H1 (cell line): ENCODE data around the gene MTR. TPM values are rescaled to one million over a fixed set of nuclear protein-coding genes. Genes with fewer than 3 reads are reported as not detected.

Experiments used
- ASH2L ChIP-seq: fragments of 200-600, 300-600 bp; sonication (generic); IDR thresholded peaks from one replicate; pipeline ENCODE4 v1.7.1; 2017; ENCODE audit warnings: low read length
- BCL11A ChIP-seq, 2 experiments: IDR thresholded peaks; one replicate each; pipeline ENCODE4 v1.6.1; 2011; ENCODE audit warnings: low read depth in 2 of 2, low read length in 2 of 2, mild to moderate bottlenecking in 2 of 2
- CBX5 ChIP-seq: fragments of 300-800, 300-1000 bp; sonication (generic); IDR thresholded peaks from 2 replicates; pipeline ENCODE4 v1.7.1; 2016; ENCODE audit warnings: antibody characterized with exemption, low read length, low read depth
- CHD1 ChIP-seq: IDR thresholded peaks from 2 replicates; pipeline ENCODE4 v1.6.1; 2012; ENCODE audit warnings: low read depth, low read length, improper control_type of control experiment
- CHD2 ChIP-seq: IDR thresholded peaks from 2 replicates; pipeline ENCODE4 v1.6.1; 2012; ENCODE audit warnings: low read length, improper control_type of control experiment
- CTBP2 ChIP-seq: IDR thresholded peaks from 2 replicates; pipeline ENCODE4 v1.7.0; 2011; ENCODE audit warnings: borderline replicate concordance, mild to moderate bottlenecking, moderate library complexity, mixed read lengths, low read length; ENCODE audit not compliant: insufficient read depth, insufficient read length
- E2F6 ChIP-seq: IDR thresholded peaks from 2 replicates; pipeline ENCODE4 v1.6.1; 2012; ENCODE audit warnings: inconsistent platforms
- EGR1 ChIP-seq: IDR thresholded peaks from 2 replicates; pipeline ENCODE4 v1.6.1; 2011; ENCODE audit warnings: low read depth, low read length, borderline replicate concordance
- HDAC2 ChIP-seq, 2 experiments: fragments of 300-600 bp in 1 of 2; sonication (generic) in 1 of 2; IDR thresholded peaks; 2 replicates each; pipeline ENCODE4 v1.6.1; 2011 to 2012; ENCODE audit warnings: low read depth in 2 of 2, low read length in 2 of 2, mild to moderate bottlenecking in 2 of 2, moderate library complexity in 2 of 2, borderline replicate concordance in 1 of 2, inconsistent platforms in 1 of 2
- KDM4A ChIP-seq: IDR thresholded peaks from one replicate; pipeline ENCODE4 v1.7.1; 2012; ENCODE audit warnings: low read depth, mild to moderate bottlenecking, moderate library complexity, low read length, inconsistent platforms; ENCODE audit not compliant: severe bottlenecking
- MAX ChIP-seq: IDR thresholded peaks from 2 replicates; pipeline ENCODE4 v1.6.1; 2012; ENCODE audit warnings: inconsistent platforms
- NANOG ChIP-seq: IDR thresholded peaks from 2 replicates; pipeline ENCODE4 v1.6.1; 2011; ENCODE audit warnings: low read length, low read depth, mild to moderate bottlenecking, inconsistent platforms; ENCODE audit not compliant: insufficient read depth, poor library complexity, severe bottlenecking
- PHF8 ChIP-seq: fragments of 200-600 bp; sonication (generic); conservative IDR thresholded peaks from 2 replicates; pipeline ENCODE4 v1.7.1; 2012; ENCODE audit warnings: low read depth, mild to moderate bottlenecking, inconsistent platforms, low read length, moderate library complexity
- POLR2A ChIP-seq, 2 experiments: IDR thresholded peaks; 1 replicate in 1 of 2; 2 replicates in 1 of 2; pipeline ENCODE4 v1.6.1; 2011; ENCODE audit warnings: low read depth in 2 of 2, low read length in 2 of 2, mild to moderate bottlenecking in 2 of 2; ENCODE audit errors: control extremely low read depth in 1 of 2
- POLR2AphosphoS5 ChIP-seq: IDR thresholded peaks from 2 replicates; pipeline ENCODE4 v1.6.1; 2011; ENCODE audit warnings: low read depth, low read length
- SIN3A ChIP-seq, 2 experiments: IDR thresholded peaks in 1 of 2; conservative IDR thresholded peaks in 1 of 2; 2 replicates each; pipeline ENCODE4 v1.6.1; 2011 to 2012; ENCODE audit warnings: low read length in 2 of 2, improper control_type of control experiment in 1 of 2, low read depth in 1 of 2, mild to moderate bottlenecking in 1 of 2
- SIX5 ChIP-seq: IDR thresholded peaks from 2 replicates; pipeline ENCODE4 v1.6.1; 2011; ENCODE audit warnings: mild to moderate bottlenecking, low read depth, low read length
- SP1 ChIP-seq: IDR thresholded peaks from 2 replicates; pipeline ENCODE4 v1.6.1; 2011; ENCODE audit warnings: low read depth, low read length
- SP2 ChIP-seq: IDR thresholded peaks from 2 replicates; pipeline ENCODE4 v1.6.1; 2012; ENCODE audit warnings: mild to moderate bottlenecking, low read length, inconsistent platforms
- TBP ChIP-seq: IDR thresholded peaks from 2 replicates; pipeline ENCODE4 v1.6.1; 2011; ENCODE audit warnings: low read depth, low read length, improper control_type of control experiment
- ZNF274 ChIP-seq: IDR thresholded peaks from 2 replicates; pipeline ENCODE4 v1.7.0; 2012; ENCODE audit warnings: low read length, borderline replicate concordance; ENCODE audit errors: extremely low read depth
- polyA plus RNA-seq, 7 experiments: library from polyadenylated mRNA; depleted of rRNA in 3 of 7; stranded (reverse) in 5 of 7; unstranded in 2 of 7; fragments of >200 nt in 5 of 7; fragments of 200-250 nt in 2 of 7; gene quantifications; 1 replicate in 5 of 7; 2 replicates in 1 of 7; 4 replicates in 1 of 7; pipeline versions ENCODE4 v1.2.1 to v1.2.3, GENCODE V29; 2011 to 2013; ENCODE audit warnings: missing spikeins in 2 of 7, mixed read lengths in 2 of 7
- total RNA-seq: library from RNA; stranded (reverse); fragmentation: NEBNext Ultra II Directional; extraction: Animal tissue kit (Norgen Biotek cat#: 25700); gene quantifications from 2 replicates; pipeline ENCODE4 v1.2.1, GENCODE V29; 2021

MTR gene
- total and polyA plus RNA-seq, 2 of the 8 experiments (the other 6 are each of a cell fraction or from before 2014, with no cell fraction given): 4.8 to 27.4 TPM

- TF ChIP-seq PHF8 (peak; percentile 78), MAX (peak; percentile 91), POLR2AphosphoS5 (peak; percentile 70; the same call in 1 of the 2 replicates), BCL11A (IDR thresholded peaks at IDR 0.05; ENCODE audit: low read depth in 2 of 2, low read length in 2 of 2) (no peak), CTBP2 (no peak), SP1 (peak; percentile 97), SIN3A (conservative IDR thresholded peaks at IDR 0.05 in 1 of 2, IDR thresholded peaks at IDR 0.05 in 1 of 2; ENCODE audit: low read depth in 1 of 2, low read length in 2 of 2) (peak; percentile 43 to 78; a peak in 3 of 4 replicates), CBX5 (no peak), E2F6 (peak; percentile 96), ASH2L (peak; percentile 92), SP2 (peak; percentile 63), HDAC2 (IDR thresholded peaks at IDR 0.05; ENCODE audit: borderline replicate concordance in 1 of 2, low read depth in 2 of 2, low read length in 2 of 2) (peak; percentile 58 to 91; a peak in 1 of 4 replicates), POLR2A (IDR thresholded peaks at IDR 0.05; ENCODE audit: control extremely low read depth in 1 of 2, low read depth in 2 of 2, low read length in 2 of 2) (peak in 1 of 2 experiments; percentile 91; a peak in 2 of 3 replicates), EGR1 (no peak), KDM4A (peak; percentile 99), ZNF274 (no peak), NANOG (no peak), CHD2 (peak; percentile 89), CHD1 (no peak), SIX5 (peak; percentile 84), TBP (peak; percentile 86)
These were observed at the start of gene MTR (continued) for GRCh38 chr1:236795035-236795756.
